H9 (cell line): ENCODE measurements around the gene TMEM86A. TPM values are rescaled to one million over a fixed set of nuclear protein-coding genes. Genes with fewer than 3 reads are reported as not detected.
A peak's percentile ranks its signal among the peaks of the same experiment; 100 is the strongest.

Source experiments
- DNase-seq: peaks from one replicate; pipeline ENCODE4 v3.0.0-alpha.2; 2017
- H2AFZ ChIP-seq: one replicate; pipeline ENCODE4 v1.6.1; 2013; ENCODE audit warnings: mild to moderate bottlenecking, low read length, control low read depth, moderate library complexity
- H2AK5ac ChIP-seq: 2 replicates; pipeline ENCODE4 v1.6.1; 2013; ENCODE audit warnings: low read length, control low read depth, mixed read lengths; ENCODE audit not compliant: insufficient read length
- H2BK120ac ChIP-seq: one replicate; pipeline ENCODE4 v1.6.1; 2013; ENCODE audit warnings: low read depth, mild to moderate bottlenecking, low read length, control low read depth, inconsistent platforms; ENCODE audit not compliant: poor library complexity, severe bottlenecking
- H2BK12ac ChIP-seq: 2 replicates; pipeline ENCODE4 v1.6.1; 2013; ENCODE audit warnings: low read length, control low read depth, mixed read lengths, low read depth; ENCODE audit not compliant: insufficient read length
- H2BK15ac ChIP-seq: 2 replicates; pipeline ENCODE4 v1.6.1; 2013; ENCODE audit warnings: low read depth, low read length, control low read depth
- H2BK20ac ChIP-seq: one replicate; pipeline ENCODE4 v1.6.1; 2013; ENCODE audit warnings: low read depth, mild to moderate bottlenecking, low read length, control low read depth, inconsistent platforms; ENCODE audit not compliant: poor library complexity, severe bottlenecking
- H2BK5ac ChIP-seq: 2 replicates; pipeline ENCODE4 v1.6.1; 2013; ENCODE audit warnings: low read length, control low read depth, mixed read lengths; ENCODE audit not compliant: insufficient read length
- H3K14ac ChIP-seq: 2 replicates; pipeline ENCODE4 v1.6.1; 2013; ENCODE audit warnings: low read length, control low read depth; ENCODE audit not compliant: insufficient read depth
- H3K18ac ChIP-seq: 2 replicates; pipeline ENCODE4 v1.6.1; 2013; ENCODE audit warnings: low read depth, mild to moderate bottlenecking, mixed read lengths, low read length, control low read depth; ENCODE audit not compliant: insufficient read length
- H3K23ac ChIP-seq: 2 replicates; pipeline ENCODE4 v1.6.1; 2013; ENCODE audit warnings: low read length, control low read depth, mixed read lengths, low read depth; ENCODE audit not compliant: insufficient read length
- H3K23me2 ChIP-seq: 2 replicates; pipeline ENCODE4 v1.6.1; 2013; ENCODE audit warnings: low read depth, mild to moderate bottlenecking, mixed read lengths, low read length, control low read depth; ENCODE audit not compliant: insufficient read length, poor library complexity, severe bottlenecking
- H3K27ac ChIP-seq: 2 replicates; pipeline ENCODE4 v1.5.1; 2013; ENCODE audit warnings: low read length, control low read depth, mixed read lengths, low read depth; ENCODE audit not compliant: insufficient read length
- H3K27me3 ChIP-seq: 2 replicates; pipeline ENCODE4 v1.6.1; 2013; ENCODE audit warnings: low read length, control low read depth, inconsistent platforms; ENCODE audit not compliant: insufficient read depth
- H3K4ac ChIP-seq: 2 replicates; pipeline ENCODE4 v1.6.1; 2013; ENCODE audit warnings: low read depth, mild to moderate bottlenecking, control low read depth, inconsistent platforms, low read length, moderate library complexity
- H3K4me1 ChIP-seq: 2 replicates; pipeline ENCODE4 v1.6.1; 2013; ENCODE audit warnings: low read length, control low read depth, inconsistent platforms; ENCODE audit not compliant: insufficient read depth
- H3K4me2 ChIP-seq: 2 replicates; pipeline ENCODE4 v1.6.1; 2013; ENCODE audit warnings: low read length, control low read depth, mixed read lengths; ENCODE audit not compliant: insufficient read length, insufficient read depth
- H3K56ac ChIP-seq: 2 replicates; pipeline ENCODE4 v1.6.1; 2013; ENCODE audit warnings: low read depth, mild to moderate bottlenecking, mixed read lengths, low read length, control low read depth; ENCODE audit not compliant: insufficient read length
- H3K79me1 ChIP-seq: 2 replicates; pipeline ENCODE4 v1.6.1; 2013; ENCODE audit warnings: low read depth, mild to moderate bottlenecking, moderate library complexity, low read length, control low read depth, inconsistent platforms; ENCODE audit not compliant: insufficient read depth, poor library complexity, severe bottlenecking
- H3K79me2 ChIP-seq: 2 replicates; pipeline ENCODE4 v1.6.1; 2013; ENCODE audit warnings: low read length, control low read depth, inconsistent platforms; ENCODE audit not compliant: insufficient read depth
- H3K9ac ChIP-seq: 2 replicates; pipeline ENCODE4 v1.6.1; 2013; ENCODE audit warnings: low read length, control low read depth, mixed read lengths; ENCODE audit not compliant: insufficient read length; ENCODE audit errors: extremely low read depth
- H3K9me3 ChIP-seq: one replicate; pipeline ENCODE4 v1.6.1; 2013; ENCODE audit warnings: low read depth, low read length, inconsistent platforms; ENCODE audit not compliant: control insufficient read depth
- H3T11ph ChIP-seq: one replicate; pipeline ENCODE4 v1.6.1; 2013; ENCODE audit warnings: mild to moderate bottlenecking, low read length, control low read depth, inconsistent platforms
- H4K20me1 ChIP-seq: one replicate; pipeline ENCODE4 v1.6.1; 2013; ENCODE audit not compliant: control insufficient read depth, insufficient read length, insufficient read depth
- H4K5ac ChIP-seq: 2 replicates; pipeline ENCODE4 v1.6.1; 2013; ENCODE audit warnings: low read depth, mild to moderate bottlenecking, mixed read lengths, low read length, control low read depth; ENCODE audit not compliant: insufficient read length
- H4K8ac ChIP-seq: replicated peaks from 2 replicates; pipeline ENCODE4 v1.6.1; 2013; ENCODE audit warnings: low read length, control low read depth, mixed read lengths, low read depth; ENCODE audit not compliant: insufficient read length
- H4K91ac ChIP-seq: 2 replicates; pipeline ENCODE4 v1.6.1; 2013; ENCODE audit warnings: low read depth, mild to moderate bottlenecking, moderate library complexity, mixed read lengths, low read length, control low read depth; ENCODE audit not compliant: insufficient read length
- H3K27ac Mint-ChIP-seq, 3 experiments: 2 replicates in 2 of 3; 3 replicates in 1 of 3; pipeline ENCODE4 v1.8.0; 2020 to 2021; ENCODE audit warnings: mixed read lengths in 3 of 3, mild to moderate bottlenecking in 1 of 3, moderate library complexity in 1 of 3
- H3K27me3 Mint-ChIP-seq: 2 replicates; pipeline ENCODE4 v1.8.0; 2021; ENCODE audit warnings: low read depth, mild to moderate bottlenecking, moderate library complexity, mixed read lengths
- H3K36me3 Mint-ChIP-seq, 3 experiments: 2 replicates in 2 of 3; 3 replicates in 1 of 3; pipeline ENCODE4 v1.8.0; 2020 to 2021; ENCODE audit warnings: low read depth in 3 of 3, mixed read lengths in 3 of 3; ENCODE audit not compliant: insufficient read depth in 1 of 3
- H3K4me1 Mint-ChIP-seq, 2 experiments: 2 replicates each; pipeline ENCODE4 v1.8.0; 2020; ENCODE audit warnings: mixed read lengths in 2 of 2
- H3K4me3 Mint-ChIP-seq, 2 experiments: 2 replicates in 1 of 2; 3 replicates in 1 of 2; pipeline ENCODE4 v1.8.0; 2020 to 2021; ENCODE audit warnings: mild to moderate bottlenecking in 2 of 2, mixed read lengths in 2 of 2, moderate library complexity in 1 of 2
- H3K9me3 Mint-ChIP-seq, 2 experiments: 2 replicates in 1 of 2; 3 replicates in 1 of 2; pipeline ENCODE4 v1.8.0; 2020; ENCODE audit warnings: mild to moderate bottlenecking in 2 of 2, mixed read lengths in 2 of 2, moderate library complexity in 1 of 2
- WGBS: extraction: QIAGEN DNeasy Blood & Tissue Kit; methylation state at CpG from one replicate; pipeline ENCODE4 v1.1.7; 2013; ENCODE audit warnings: missing lambda C conversion rate, low lambda C conversion rate, mixed read lengths; ENCODE audit not compliant: insufficient read length; ENCODE audit errors: extremely low coverage; 5-methylcytosine and 5-hydroxymethylcytosine counted together
- total RNA-seq: library from RNA; stranded (reverse); gene quantifications from 2 replicates; pipeline ENCODE4 v1.2.1, GENCODE V29; 2021
- TF ChIP-seq, protein P1 (sequence below): fragments of 200-600 bp; sonication (generic); conservative IDR thresholded peaks from 3 replicates; pipeline ENCODE4 v1.8.0; 2021; ENCODE audit warnings: antibody characterized with exemption, mild to moderate bottlenecking

TMEM86A gene
- total RNA-seq, 1 experiment from 2014 or later: 2.3 TPM

- H2BK15ac ChIP-seq: no peak overlapping the region
- Mint-ChIP-seq H3K9me3 (no peaks in the 10 kb centered on the region), H3K4me3 (no peak overlapping the region), H3K27ac (peak overlapping the region in 1 of 3 experiments; percentile 73; a peak in 2 of 7 replicates), H3K27me3 (peaks cover 3% of the 10 kb centered on the region), H3K36me3 (no peaks in the 10 kb centered on the region), H3K4me1 (peaks cover 16 to 22% of the 10 kb centered on the region in 2 experiments)
- H4K8ac ChIP-seq: no peak overlapping the region
- no peak overlapping the region for H3K18ac ChIP-seq
- no peaks in the 10 kb centered on the region for H3K79me1 ChIP-seq
- peaks cover 2% of the 10 kb centered on the region; the same call in 1 of the 2 replicates for H3K4me1 ChIP-seq
- H2AK5ac ChIP-seq: no peak overlapping the region
- no peaks in the 10 kb centered on the region for H3K9me3 ChIP-seq
- no peak overlapping the region for H2BK5ac ChIP-seq
- H3K56ac ChIP-seq: no peak overlapping the region
- H3K4ac ChIP-seq: no peak overlapping the region
- no peak overlapping the region for H2BK20ac ChIP-seq
- H2BK12ac ChIP-seq: no peak overlapping the region
- H3K79me2 ChIP-seq: no peaks in the 10 kb centered on the region
- WGBS: no CpG with 5 or more reads among the region's 12 CpGs
- no peak overlapping the region for H3T11ph ChIP-seq
- no peak overlapping the region; the same call in 1 of the 2 replicates for H3K14ac ChIP-seq
- H3K23me2 ChIP-seq: no peaks in the 10 kb centered on the region
- H4K5ac ChIP-seq: no peak overlapping the region
- H3K4me2 ChIP-seq: no peak overlapping the region
- no peaks in the 10 kb centered on the region for H4K20me1 ChIP-seq
- peak; percentile 77 for DNase-seq
- no peak overlapping the region for H2BK120ac ChIP-seq
- H3K23ac ChIP-seq: no peak overlapping the region
- H3K27ac ChIP-seq: no peak overlapping the region
- H3K9ac ChIP-seq: no peak overlapping the region
- H4K91ac ChIP-seq: no peak overlapping the region
- no peak overlapping the region for H2AFZ ChIP-seq
- H3K27me3 ChIP-seq: no peaks in the 10 kb centered on the region
- TF ChIP-seq, protein P1, sequence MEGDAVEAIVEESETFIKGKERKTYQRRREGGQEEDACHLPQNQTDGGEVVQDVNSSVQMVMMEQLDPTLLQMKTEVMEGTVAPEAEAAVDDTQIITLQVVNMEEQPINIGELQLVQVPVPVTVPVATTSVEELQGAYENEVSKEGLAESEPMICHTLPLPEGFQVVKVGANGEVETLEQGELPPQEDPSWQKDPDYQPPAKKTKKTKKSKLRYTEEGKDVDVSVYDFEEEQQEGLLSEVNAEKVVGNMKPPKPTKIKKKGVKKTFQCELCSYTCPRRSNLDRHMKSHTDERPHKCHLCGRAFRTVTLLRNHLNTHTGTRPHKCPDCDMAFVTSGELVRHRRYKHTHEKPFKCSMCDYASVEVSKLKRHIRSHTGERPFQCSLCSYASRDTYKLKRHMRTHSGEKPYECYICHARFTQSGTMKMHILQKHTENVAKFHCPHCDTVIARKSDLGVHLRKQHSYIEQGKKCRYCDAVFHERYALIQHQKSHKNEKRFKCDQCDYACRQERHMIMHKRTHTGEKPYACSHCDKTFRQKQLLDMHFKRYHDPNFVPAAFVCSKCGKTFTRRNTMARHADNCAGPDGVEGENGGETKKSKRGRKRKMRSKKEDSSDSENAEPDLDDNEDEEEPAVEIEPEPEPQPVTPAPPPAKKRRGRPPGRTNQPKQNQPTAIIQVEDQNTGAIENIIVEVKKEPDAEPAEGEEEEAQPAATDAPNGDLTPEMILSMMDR: no peak
These were observed 51.2 kb downstream of the TMEM86A start for GRCh38 chr11:18749681-18750319.
